K562 (cell line): ENCODE measurements around the gene RSPH6A. TPM values are rescaled to one million over a fixed set of nuclear protein-coding genes. Genes with fewer than 3 reads are reported as not detected.
A peak's percentile ranks its signal among the peaks of the same experiment; 100 is the strongest.

Source experiments
- BMI1 ChIP-seq: fragments of 150-350 bp; IDR thresholded peaks from 2 replicates; pipeline ENCODE4 v1.6.1; 2014; ENCODE audit warnings: low read length
- CREB3 ChIP-seq: fragments of 450-650 bp; conservative IDR thresholded peaks from 2 replicates; pipeline ENCODE4 v1.6.1; 2016; ENCODE audit warnings: missing genetic modification characterization, low read depth, mild to moderate bottlenecking, missing compliant biosample characterization, moderate library complexity
- EGR1 ChIP-seq: fragments of 450-650 bp; conservative IDR thresholded peaks from 2 replicates; pipeline ENCODE4 v1.6.1; 2017; ENCODE audit warnings: mild to moderate bottlenecking
- EHMT2 ChIP-seq: fragments of 450-650 bp; IDR thresholded peaks from 2 replicates; pipeline ENCODE4 v1.6.1; 2018; ENCODE audit warnings: antibody characterized with exemption
- ETS1 ChIP-seq: conservative IDR thresholded peaks from 2 replicates; pipeline ENCODE4 v1.6.1; 2011; ENCODE audit warnings: low read depth, mild to moderate bottlenecking, low read length; ENCODE audit not compliant: control insufficient read depth
- FOS ChIP-seq: IDR thresholded peaks from 3 replicates; pipeline ENCODE4 v1.6.1; 2011; ENCODE audit not compliant: insufficient read length; ENCODE audit errors: extremely low read depth
- FOXJ3 ChIP-seq: sonication (generic); formaldehyde crosslinking; IDR thresholded peaks from 2 replicates; pipeline ENCODE4 v1.4.0; 2020; ENCODE audit warnings: mild to moderate bottlenecking, missing genetic modification reagents
- JUNB ChIP-seq: fragments of 450-650 bp; formaldehyde crosslinking; conservative IDR thresholded peaks from 2 replicates; pipeline ENCODE4 v1.4.0; 2020; ENCODE audit warnings: mild to moderate bottlenecking
- KDM4B ChIP-seq, 2 experiments: fragments of 450-650 bp in 1 of 2; sonication (generic) in 1 of 2; IDR thresholded peaks; 2 replicates each; pipeline ENCODE4 v1.6.1; 2016 to 2017; ENCODE audit warnings: borderline replicate concordance in 2 of 2, antibody characterized with exemption in 1 of 2, low read depth in 1 of 2, mild to moderate bottlenecking in 1 of 2
- MTF1 ChIP-seq: fragments of 250-450 bp; sonication (Bioruptor Pico); IDR thresholded peaks from 2 replicates; pipeline ENCODE4 v1.9.0; 2021; ENCODE audit warnings: moderate library complexity, mild to moderate bottlenecking, inconsistent platforms, borderline replicate concordance
- NRF1 ChIP-seq, 2 experiments: fragments of 450-650 bp; IDR thresholded peaks in 1 of 2; conservative IDR thresholded peaks in 1 of 2; 2 replicates each; pipeline ENCODE4 v1.6.1; 2014; ENCODE audit warnings: mild to moderate bottlenecking in 2 of 2
- RBM14 ChIP-seq: fragments of 200-400 bp; formaldehyde crosslinking; IDR thresholded peaks from 2 replicates; pipeline ENCODE4 v1.6.1; 2018; ENCODE audit warnings: low read depth, mild to moderate bottlenecking, low read length, moderate library complexity, borderline replicate concordance; ENCODE audit not compliant: insufficient read depth
- SMAD1 ChIP-seq: fragments of 150-350 bp; IDR thresholded peaks from 2 replicates; pipeline ENCODE4 v1.6.1; 2014; ENCODE audit warnings: low read length, low read depth; ENCODE audit not compliant: partially characterized antibody
- ZFP91 ChIP-seq: sonication (generic); formaldehyde crosslinking; IDR thresholded peaks from 2 replicates; pipeline ENCODE4 v1.8.0; 2022; ENCODE audit warnings: mild to moderate bottlenecking, missing genetic modification reagents
- ZNF23 ChIP-seq: fragments of 250-450 bp; sonication (Bioruptor Pico); IDR thresholded peaks from 2 replicates; pipeline ENCODE4 v1.4.0; 2020; ENCODE audit warnings: mild to moderate bottlenecking
- ZNF311 ChIP-seq: fragments of 250-450 bp; sonication (Bioruptor Pico); IDR thresholded peaks from 2 replicates; pipeline ENCODE4 v1.4.0; 2020; ENCODE audit warnings: mild to moderate bottlenecking, moderate library complexity
- ZNF408 ChIP-seq: fragments of 250-450 bp; sonication (Bioruptor Pico); IDR thresholded peaks from 2 replicates; pipeline ENCODE4 v1.4.0; 2020; ENCODE audit warnings: low read depth, mild to moderate bottlenecking, moderate library complexity
- ZNF668 ChIP-seq: fragments of 250-450 bp; sonication (Bioruptor Pico); IDR thresholded peaks from 2 replicates; pipeline ENCODE4 v1.8.0; 2022; ENCODE audit warnings: mild to moderate bottlenecking, inconsistent platforms
- ZNF766 ChIP-seq: fragments of 200-800 bp; sonication (Bioruptor generic); conservative IDR thresholded peaks from 2 replicates; pipeline ENCODE4 v1.6.1; 2016; ENCODE audit warnings: missing genetic modification characterization, missing compliant biosample characterization
- polyA plus RNA-seq, 8 experiments: library from polyadenylated mRNA; depleted of rRNA in 4 of 8; stranded (reverse) in 5 of 8; unstranded in 3 of 8; fragments of >200 nt; fragmentation: Nextera tagmentation in 2 of 8; fragmentation: Illumina TruSeq in 1 of 8; extraction: Ambion mirVana in 2 of 8; extraction: Trizol in 1 of 8; gene quantifications; 2 replicates each; pipeline versions ENCODE4 v1.2.1 to v1.2.3, GENCODE V29; 2011 to 2014; ENCODE audit warnings: inconsistent platforms in 1 of 8, missing spikeins in 1 of 8
- total RNA-seq, 7 experiments: library from RNA; depleted of rRNA in 6 of 7; stranded (reverse); fragments of >200 nt in 6 of 7; fragmentation: Illumina TruSeq in 2 of 7; extraction: Trizol in 2 of 7; gene quantifications; 2 replicates each; pipeline versions ENCODE4 v1.2.1 to v1.2.3, GENCODE V29; 2011 to 2021; ENCODE audit warnings: low replicate concordance in 1 of 7
- TF ChIP-seq, protein P1 (sequence below): fragments of 450-650 bp; IDR thresholded peaks from 2 replicates; pipeline ENCODE4 v1.6.1; 2016
- TF ChIP-seq, protein P2 (sequence below): fragments of 200-800 bp; sonication (Bioruptor generic); IDR thresholded peaks from 2 replicates; pipeline ENCODE4 v1.6.1; 2017; ENCODE audit warnings: missing genetic modification characterization, missing compliant biosample characterization

RSPH6A gene
- total and polyA plus RNA-seq, 9 of the 15 experiments (the other 6 are each of a cell fraction or from before 2014, with no cell fraction given) = 0.03 to 0.15 (median 0.07) TPM; not detected in 5

DNA sequence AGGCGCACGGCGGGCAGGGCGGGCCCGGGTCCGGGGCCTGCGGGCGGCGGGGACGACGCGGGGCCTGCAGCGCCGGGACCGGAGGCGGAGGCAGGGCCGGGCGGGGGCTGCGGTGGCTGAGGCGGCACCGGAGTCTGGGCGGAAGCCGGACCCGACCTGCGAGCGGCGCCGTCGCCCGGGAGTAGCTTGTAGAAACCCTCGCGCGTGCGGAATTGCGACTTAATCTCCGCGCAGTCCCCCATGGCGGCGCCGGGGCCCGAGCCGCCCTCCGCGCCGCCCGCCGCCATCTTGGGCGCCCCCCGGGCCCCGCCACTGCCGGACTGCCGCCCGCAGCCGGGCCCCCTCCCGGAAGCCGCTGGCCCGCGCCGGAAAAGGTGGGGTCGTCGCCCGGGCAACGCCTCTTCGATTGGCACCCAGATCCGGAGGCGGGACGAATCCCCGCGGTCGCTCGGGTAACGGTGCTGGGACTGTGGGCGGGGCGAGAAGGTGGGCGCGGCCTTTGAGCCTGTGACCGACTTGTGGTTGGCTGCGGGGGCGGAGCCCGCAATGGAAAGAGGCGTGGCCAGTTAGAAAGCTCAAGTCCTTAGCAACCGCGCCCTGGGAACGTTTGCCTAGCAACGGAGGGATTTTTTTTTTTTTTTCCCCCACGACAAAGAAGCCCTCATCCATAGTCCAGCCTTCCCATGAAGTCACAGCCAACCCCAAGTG is 22.5 kb downstream of the RSPH6A start, which contains the start of gene DMWD (continued):
- TF ChIP-seq ZFP91 (CRISPR knock-in tag) = no peak
- no peak for TF ChIP-seq ZNF668
- no peak for TF ChIP-seq FOXJ3 (CRISPR knock-in tag)
- TF ChIP-seq KDM4B (IDR thresholded peaks at IDR 0.05; ENCODE audit: borderline replicate concordance in 2 of 2, low read depth in 1 of 2) = 0 out of 4 replicates have a peak, but pooled peaks of 1 of the 2 experiments have one; percentile 38
- TF ChIP-seq RBM14 = no peak
- no peak for TF ChIP-seq EHMT2
- TF ChIP-seq, protein P1, sequence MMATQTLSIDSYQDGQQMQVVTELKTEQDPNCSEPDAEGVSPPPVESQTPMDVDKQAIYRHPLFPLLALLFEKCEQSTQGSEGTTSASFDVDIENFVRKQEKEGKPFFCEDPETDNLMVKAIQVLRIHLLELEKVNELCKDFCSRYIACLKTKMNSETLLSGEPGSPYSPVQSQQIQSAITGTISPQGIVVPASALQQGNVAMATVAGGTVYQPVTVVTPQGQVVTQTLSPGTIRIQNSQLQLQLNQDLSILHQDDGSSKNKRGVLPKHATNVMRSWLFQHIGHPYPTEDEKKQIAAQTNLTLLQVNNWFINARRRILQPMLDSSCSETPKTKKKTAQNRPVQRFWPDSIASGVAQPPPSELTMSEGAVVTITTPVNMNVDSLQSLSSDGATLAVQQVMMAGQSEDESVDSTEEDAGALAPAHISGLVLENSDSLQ = peak; percentile 99
- no peak for TF ChIP-seq JUNB (CRISPR knock-in tag)
- TF ChIP-seq EGR1 = peak; percentile 96
- TF ChIP-seq ZNF408 (CRISPR knock-in tag) = no peak
- TF ChIP-seq NRF1 (conservative IDR thresholded peaks at IDR 0.05 in 1 of 2, IDR thresholded peaks at IDR 0.05 in 1 of 2) = peak; percentile 60 to 70
- TF ChIP-seq BMI1 = peak; percentile 98
- TF ChIP-seq, protein P2, sequence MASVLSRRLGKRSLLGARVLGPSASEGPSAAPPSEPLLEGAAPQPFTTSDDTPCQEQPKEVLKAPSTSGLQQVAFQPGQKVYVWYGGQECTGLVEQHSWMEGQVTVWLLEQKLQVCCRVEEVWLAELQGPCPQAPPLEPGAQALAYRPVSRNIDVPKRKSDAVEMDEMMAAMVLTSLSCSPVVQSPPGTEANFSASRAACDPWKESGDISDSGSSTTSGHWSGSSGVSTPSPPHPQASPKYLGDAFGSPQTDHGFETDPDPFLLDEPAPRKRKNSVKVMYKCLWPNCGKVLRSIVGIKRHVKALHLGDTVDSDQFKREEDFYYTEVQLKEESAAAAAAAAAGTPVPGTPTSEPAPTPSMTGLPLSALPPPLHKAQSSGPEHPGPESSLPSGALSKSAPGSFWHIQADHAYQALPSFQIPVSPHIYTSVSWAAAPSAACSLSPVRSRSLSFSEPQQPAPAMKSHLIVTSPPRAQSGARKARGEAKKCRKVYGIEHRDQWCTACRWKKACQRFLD = no peak; the same call in 1 of the 2 replicates
- TF ChIP-seq ZNF766 (CRISPR knock-in tag) = no peak
- TF ChIP-seq ZNF311 (CRISPR knock-in tag) = no peak
- no peak for TF ChIP-seq MTF1 (CRISPR knock-in tag)
- TF ChIP-seq ZNF23 (CRISPR knock-in tag) = no peak
- no peak for TF ChIP-seq FOS
- TF ChIP-seq ETS1 = peak; percentile 68; the same call in 1 of the 2 replicates
- no peak for TF ChIP-seq SMAD1
- TF ChIP-seq CREB3 (tag) = no peak
